SK-N-SH (cell line): Measurements from ENCODE around the gene VWC2L.

Source experiments
- EZH2phosphoT487 ChIP-seq: fragments of 200-600 bp; sonication (generic); IDR thresholded peaks from 2 replicates; pipeline ENCODE4 v1.6.1; 2017; ENCODE audit warnings: low read depth, mixed run types, mild to moderate bottlenecking, antibody characterized with exemption, moderate library complexity, borderline replicate concordance
- FOXM1 ChIP-seq: IDR thresholded peaks from 2 replicates; pipeline ENCODE4 v1.4.0; 2012; ENCODE audit warnings: low read depth, mild to moderate bottlenecking
- GABPA ChIP-seq: IDR thresholded peaks from 2 replicates; pipeline ENCODE4 v1.4.0; 2012; ENCODE audit warnings: low read depth, mild to moderate bottlenecking
- SIN3A ChIP-seq: IDR thresholded peaks from 2 replicates; pipeline ENCODE4 v1.6.1; 2012; ENCODE audit warnings: low read depth, mild to moderate bottlenecking, low read length, moderate library complexity, borderline replicate concordance
- TEAD4 ChIP-seq: IDR thresholded peaks from 2 replicates; pipeline ENCODE4 v1.4.0; 2012; ENCODE audit warnings: mild to moderate bottlenecking, borderline replicate concordance; ENCODE audit not compliant: insufficient read depth
- TF ChIP-seq, protein P1 (sequence below): fragments of 150-350 bp; IDR thresholded peaks from 2 replicates; pipeline ENCODE4 v1.6.1; 2016; ENCODE audit warnings: mild to moderate bottlenecking, low read depth, low read length
- TF ChIP-seq, protein P2 (sequence below): fragments of 200-600 bp; sonication (generic); IDR thresholded peaks from 2 replicates; pipeline ENCODE4 v1.6.1; 2017; ENCODE audit warnings: antibody characterized with exemption, mild to moderate bottlenecking, moderate library complexity
- TF ChIP-seq, protein P3 (sequence below): IDR thresholded peaks from 2 replicates; pipeline ENCODE4 v1.6.1; 2012; ENCODE audit warnings: mild to moderate bottlenecking, low read depth, low read length, moderate library complexity
- TF ChIP-seq, protein P4 (sequence below): IDR thresholded peaks from 2 replicates; pipeline ENCODE4 v1.4.0; 2012; ENCODE audit warnings: low read depth

DNA sequence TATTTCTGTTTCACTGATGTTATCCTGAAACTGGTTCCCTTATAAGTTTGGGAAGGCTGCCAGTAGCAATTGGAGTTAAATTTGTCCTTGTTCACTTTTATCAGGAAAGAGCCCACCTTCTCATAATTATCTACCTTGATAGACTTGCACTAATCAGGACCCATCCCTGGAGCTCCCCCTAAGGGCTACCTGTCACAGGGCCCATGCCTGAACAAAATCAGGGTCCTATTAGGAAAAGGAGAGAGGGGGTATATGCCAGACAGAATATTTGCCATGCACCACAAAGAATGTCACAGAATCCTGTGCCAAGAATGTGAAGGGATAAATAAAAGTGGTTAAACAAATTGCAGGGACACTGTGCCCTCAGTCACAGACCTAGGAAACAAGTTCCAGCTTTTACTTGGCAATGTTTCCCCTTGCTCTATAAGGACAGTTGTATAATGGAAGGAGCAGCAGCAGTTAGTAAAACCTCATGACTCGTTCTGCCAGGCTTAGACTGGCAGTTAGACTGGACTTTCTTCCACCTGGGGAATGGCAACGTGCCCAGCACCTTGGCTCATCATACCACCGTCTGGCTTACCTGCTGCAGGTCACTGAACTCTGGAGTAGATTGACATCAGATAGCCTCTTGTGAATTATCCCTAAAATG lies 32.3 kb upstream of the VWC2L start:
- TF ChIP-seq, protein P1, sequence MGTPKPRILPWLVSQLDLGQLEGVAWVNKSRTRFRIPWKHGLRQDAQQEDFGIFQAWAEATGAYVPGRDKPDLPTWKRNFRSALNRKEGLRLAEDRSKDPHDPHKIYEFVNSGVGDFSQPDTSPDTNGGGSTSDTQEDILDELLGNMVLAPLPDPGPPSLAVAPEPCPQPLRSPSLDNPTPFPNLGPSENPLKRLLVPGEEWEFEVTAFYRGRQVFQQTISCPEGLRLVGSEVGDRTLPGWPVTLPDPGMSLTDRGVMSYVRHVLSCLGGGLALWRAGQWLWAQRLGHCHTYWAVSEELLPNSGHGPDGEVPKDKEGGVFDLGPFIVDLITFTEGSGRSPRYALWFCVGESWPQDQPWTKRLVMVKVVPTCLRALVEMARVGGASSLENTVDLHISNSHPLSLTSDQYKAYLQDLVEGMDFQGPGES: no peak
- TF ChIP-seq, protein P2, sequence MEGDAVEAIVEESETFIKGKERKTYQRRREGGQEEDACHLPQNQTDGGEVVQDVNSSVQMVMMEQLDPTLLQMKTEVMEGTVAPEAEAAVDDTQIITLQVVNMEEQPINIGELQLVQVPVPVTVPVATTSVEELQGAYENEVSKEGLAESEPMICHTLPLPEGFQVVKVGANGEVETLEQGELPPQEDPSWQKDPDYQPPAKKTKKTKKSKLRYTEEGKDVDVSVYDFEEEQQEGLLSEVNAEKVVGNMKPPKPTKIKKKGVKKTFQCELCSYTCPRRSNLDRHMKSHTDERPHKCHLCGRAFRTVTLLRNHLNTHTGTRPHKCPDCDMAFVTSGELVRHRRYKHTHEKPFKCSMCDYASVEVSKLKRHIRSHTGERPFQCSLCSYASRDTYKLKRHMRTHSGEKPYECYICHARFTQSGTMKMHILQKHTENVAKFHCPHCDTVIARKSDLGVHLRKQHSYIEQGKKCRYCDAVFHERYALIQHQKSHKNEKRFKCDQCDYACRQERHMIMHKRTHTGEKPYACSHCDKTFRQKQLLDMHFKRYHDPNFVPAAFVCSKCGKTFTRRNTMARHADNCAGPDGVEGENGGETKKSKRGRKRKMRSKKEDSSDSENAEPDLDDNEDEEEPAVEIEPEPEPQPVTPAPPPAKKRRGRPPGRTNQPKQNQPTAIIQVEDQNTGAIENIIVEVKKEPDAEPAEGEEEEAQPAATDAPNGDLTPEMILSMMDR: no peak
- TF ChIP-seq, protein P3, sequence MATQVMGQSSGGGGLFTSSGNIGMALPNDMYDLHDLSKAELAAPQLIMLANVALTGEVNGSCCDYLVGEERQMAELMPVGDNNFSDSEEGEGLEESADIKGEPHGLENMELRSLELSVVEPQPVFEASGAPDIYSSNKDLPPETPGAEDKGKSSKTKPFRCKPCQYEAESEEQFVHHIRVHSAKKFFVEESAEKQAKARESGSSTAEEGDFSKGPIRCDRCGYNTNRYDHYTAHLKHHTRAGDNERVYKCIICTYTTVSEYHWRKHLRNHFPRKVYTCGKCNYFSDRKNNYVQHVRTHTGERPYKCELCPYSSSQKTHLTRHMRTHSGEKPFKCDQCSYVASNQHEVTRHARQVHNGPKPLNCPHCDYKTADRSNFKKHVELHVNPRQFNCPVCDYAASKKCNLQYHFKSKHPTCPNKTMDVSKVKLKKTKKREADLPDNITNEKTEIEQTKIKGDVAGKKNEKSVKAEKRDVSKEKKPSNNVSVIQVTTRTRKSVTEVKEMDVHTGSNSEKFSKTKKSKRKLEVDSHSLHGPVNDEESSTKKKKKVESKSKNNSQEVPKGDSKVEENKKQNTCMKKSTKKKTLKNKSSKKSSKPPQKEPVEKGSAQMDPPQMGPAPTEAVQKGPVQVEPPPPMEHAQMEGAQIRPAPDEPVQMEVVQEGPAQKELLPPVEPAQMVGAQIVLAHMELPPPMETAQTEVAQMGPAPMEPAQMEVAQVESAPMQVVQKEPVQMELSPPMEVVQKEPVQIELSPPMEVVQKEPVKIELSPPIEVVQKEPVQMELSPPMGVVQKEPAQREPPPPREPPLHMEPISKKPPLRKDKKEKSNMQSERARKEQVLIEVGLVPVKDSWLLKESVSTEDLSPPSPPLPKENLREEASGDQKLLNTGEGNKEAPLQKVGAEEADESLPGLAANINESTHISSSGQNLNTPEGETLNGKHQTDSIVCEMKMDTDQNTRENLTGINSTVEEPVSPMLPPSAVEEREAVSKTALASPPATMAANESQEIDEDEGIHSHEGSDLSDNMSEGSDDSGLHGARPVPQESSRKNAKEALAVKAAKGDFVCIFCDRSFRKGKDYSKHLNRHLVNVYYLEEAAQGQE: no peak
- TF ChIP-seq EZH2phosphoT487: no peak
- no peak for TF ChIP-seq GABPA
- TF ChIP-seq TEAD4: no peak
- TF ChIP-seq FOXM1: no peak
- no peak for TF ChIP-seq SIN3A
- TF ChIP-seq, protein P4, sequence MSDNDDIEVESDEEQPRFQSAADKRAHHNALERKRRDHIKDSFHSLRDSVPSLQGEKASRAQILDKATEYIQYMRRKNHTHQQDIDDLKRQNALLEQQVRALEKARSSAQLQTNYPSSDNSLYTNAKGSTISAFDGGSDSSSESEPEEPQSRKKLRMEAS: no peak
